HCT116 (cell line): ENCODE measurements around the gene ARF5. TPM values are rescaled to one million over a fixed set of nuclear protein-coding genes. Genes with fewer than 3 reads are reported as not detected.

ENCODE experiments used
- ATAC-seq: fragments of 200-7000 bp; cut with Tn5 transposase; 2 replicates; pipeline ENCODE4 v1.9.1; 2020; ENCODE audit warnings: mild to moderate bottlenecking, moderate library complexity
- BruUV-seq: library from RNA; stranded (reverse); fragments of 400-500 nt; replicated peaks from 2 replicates; lab custom pipeline; 2021; lab: Mats Ljungman, UMichigan
- CTCF ChIA-PET: fragments of 300-600 bp; sonication (Branson Sonifier 250); formaldehyde crosslinking; loops from one replicate; lab custom pipeline; 2021; ENCODE audit warnings: antibody characterized with exemption; lab: Charles Lee
- POLR2A ChIA-PET: fragments of 300-600, 350-600 bp; sonication (Branson Sonifier 250); formaldehyde crosslinking; loops from one replicate; lab custom pipeline; 2021; ENCODE audit warnings: antibody characterized with exemption; lab: Charles Lee
- RAD21 ChIA-PET, 2 experiments: fragments of 300-600 bp; sonication (Branson Sonifier 250); formaldehyde crosslinking; loops; one replicate each; lab custom pipeline; 2023; ENCODE audit warnings: low total read pairs in 2 of 2; ENCODE audit not compliant: uncharacterized antibody in 2 of 2, unreplicated experiment in 2 of 2, low non-redundant PET in 1 of 2; lab: Charles Lee
- DNase-seq: peaks from one replicate; pipeline ENCODE4 v3.0.0-alpha.2; 2010; ENCODE audit warnings: low read depth, low spot score
- H2AFZ ChIP-seq: fragments of 200-600 bp; shearing (Covaris generic), sonication (generic); 2 replicates; pipeline ENCODE4 v1.6.1; 2017; ENCODE audit warnings: low read depth, mixed run types, mixed read lengths, antibody characterized with exemption, low read length; ENCODE audit not compliant: poor library complexity, severe bottlenecking
- H3K27ac ChIP-seq: 2 replicates; pipeline ENCODE4 v1.5.1; 2012; ENCODE audit warnings: low read depth, low read length
- H3K27me3 ChIP-seq: fragments of 200-600 bp; sonication (generic); 2 replicates; pipeline ENCODE4 v1.6.1; 2016; ENCODE audit warnings: mixed run types, low read length, mixed read lengths; ENCODE audit not compliant: insufficient read depth
- H3K36me3 ChIP-seq, 2 experiments: fragments of 200-500 bp in 1 of 2; fragments of 200-600 bp in 1 of 2; sonication (Bioruptor generic) in 1 of 2; sonication (generic) in 1 of 2; 2 replicates each; pipeline versions ENCODE4 v1.5.1 to v1.6.1; 2014 to 2016; ENCODE audit warnings: low read length in 2 of 2, inconsistent platforms in 1 of 2, mixed read lengths in 1 of 2, mixed run types in 1 of 2; ENCODE audit not compliant: insufficient read depth in 2 of 2, control insufficient read depth in 1 of 2
- H3K4me1 ChIP-seq, 2 experiments: fragments of 200-600 bp in 1 of 2; sonication (generic) in 1 of 2; 2 replicates each; pipeline versions ENCODE4 v1.5.1 to v1.6.1; 2012 to 2017; ENCODE audit warnings: low read length in 2 of 2, inconsistent platforms in 1 of 2, mild to moderate bottlenecking in 1 of 2, mixed read lengths in 1 of 2, mixed run types in 1 of 2, moderate library complexity in 1 of 2; ENCODE audit not compliant: insufficient read depth in 2 of 2, control insufficient read depth in 1 of 2
- H3K4me2 ChIP-seq: fragments of 200-600 bp; sonication (generic); 2 replicates; pipeline ENCODE4 v1.6.1; 2017; ENCODE audit warnings: mixed run types, low read length, mixed read lengths
- H3K4me3 ChIP-seq, 2 experiments: fragments of 200-600 bp in 1 of 2; sonication (generic) in 1 of 2; replicated peaks in 1 of 2; 2 replicates each; pipeline ENCODE4 v1.5.1; 2011 to 2016; ENCODE audit warnings: low read length in 2 of 2, control low read depth in 1 of 2, low read depth in 1 of 2, mild to moderate bottlenecking in 1 of 2, mixed read lengths in 1 of 2, mixed run types in 1 of 2
- H3K79me2 ChIP-seq: fragments of 200-600 bp; sonication (generic); 2 replicates; pipeline ENCODE4 v1.6.1; 2017; ENCODE audit warnings: mild to moderate bottlenecking, mixed run types, low read length, moderate library complexity, mixed read lengths; ENCODE audit not compliant: insufficient read depth
- H3K9ac ChIP-seq: fragments of 200-600 bp; sonication (generic); 2 replicates; pipeline ENCODE4 v1.6.1; 2016; ENCODE audit warnings: low read length, mixed read lengths
- H3K9me2 ChIP-seq: fragments of 200-600 bp; sonication (generic), shearing (Covaris generic); 2 replicates; pipeline ENCODE4 v1.6.1; 2017; ENCODE audit warnings: mixed run types, mild to moderate bottlenecking, moderate library complexity; ENCODE audit not compliant: insufficient read depth
- H3K9me3 ChIP-seq, 2 experiments: fragments of 200-500 bp in 1 of 2; fragments of 200-600 bp in 1 of 2; sonication (Bioruptor generic) in 1 of 2; sonication (generic) in 1 of 2; 2 replicates each; pipeline ENCODE4 v1.6.1; 2014 to 2017; ENCODE audit warnings: low read length in 2 of 2, mixed read lengths in 2 of 2, inconsistent platforms in 1 of 2, low read depth in 1 of 2, mild to moderate bottlenecking in 1 of 2, mixed run types in 1 of 2, moderate library complexity in 1 of 2; ENCODE audit not compliant: control insufficient read depth in 1 of 2, insufficient read depth in 1 of 2
- H4K20me1 ChIP-seq: fragments of 200-600 bp; sonication (generic), shearing (Covaris generic); 2 replicates; pipeline ENCODE4 v1.6.1; 2017; ENCODE audit warnings: mixed run types, mild to moderate bottlenecking, moderate library complexity; ENCODE audit not compliant: insufficient read depth
- CBX3 ChIP-seq: IDR thresholded peaks from 2 replicates; pipeline ENCODE4 v1.6.1; 2012; ENCODE audit warnings: low read depth
- EZH2phosphoT487 ChIP-seq: fragments of 200-600 bp; IDR thresholded peaks from 2 replicates; pipeline ENCODE4 v1.6.1; 2018; ENCODE audit warnings: antibody characterized with exemption, borderline replicate concordance
- FOSL1 ChIP-seq: IDR thresholded peaks from 2 replicates; pipeline ENCODE4 v1.6.1; 2012; ENCODE audit warnings: low read depth
- JUND ChIP-seq: IDR thresholded peaks from 2 replicates; pipeline ENCODE4 v1.6.1; 2012
- POLR2A ChIP-seq: IDR thresholded peaks from 2 replicates; pipeline ENCODE4 v1.7.0; 2011; ENCODE audit warnings: borderline replicate concordance; ENCODE audit not compliant: insufficient read depth, insufficient read length; ENCODE audit errors: extremely low read depth
- POLR2AphosphoS5 ChIP-seq: IDR thresholded peaks from 2 replicates; pipeline ENCODE4 v1.6.1; 2011; ENCODE audit warnings: mild to moderate bottlenecking, low read depth, low read length, moderate library complexity
- RAD21 ChIP-seq: IDR thresholded peaks from 2 replicates; pipeline ENCODE4 v1.6.1; 2012; ENCODE audit warnings: low read depth, mild to moderate bottlenecking
- SIN3A ChIP-seq: IDR thresholded peaks from 2 replicates; pipeline ENCODE4 v1.6.1; 2012; ENCODE audit warnings: low read depth
- SP1 ChIP-seq: IDR thresholded peaks from 2 replicates; pipeline ENCODE4 v1.6.1; 2012; ENCODE audit warnings: low read depth
- SRF ChIP-seq: IDR thresholded peaks from 2 replicates; pipeline ENCODE4 v1.6.1; 2012; ENCODE audit warnings: low read depth
- TCF7L2 ChIP-seq: IDR thresholded peaks from 2 replicates; pipeline ENCODE4 v1.7.0; 2011; ENCODE audit warnings: borderline replicate concordance, inconsistent platforms; ENCODE audit not compliant: insufficient read depth, insufficient read length; ENCODE audit errors: extremely low read depth
- YY1 ChIP-seq: IDR thresholded peaks from 2 replicates; pipeline ENCODE4 v1.6.1; 2011; ENCODE audit warnings: low read length, low read depth, moderate library complexity, mild to moderate bottlenecking; ENCODE audit not compliant: insufficient replicate concordance; ENCODE audit errors: extremely low read depth
- ZFX ChIP-seq: fragments of 450-650 bp; IDR thresholded peaks from 2 replicates; pipeline ENCODE4 v1.6.1; 2017
- ZNF274 ChIP-seq: fragments of 200-500 bp; sonication (Bioruptor generic); IDR thresholded peaks from 2 replicates; pipeline ENCODE4 v1.6.1; 2014; ENCODE audit warnings: mild to moderate bottlenecking, low read depth, low read length, inconsistent platforms
- intact Hi-C: fragments of 100-400 bp; cut with micrococcal nuclease; formaldehyde crosslinking; loops from 2 replicates; pipeline ENCODE4 v1.10.0; 2022
- total RNA-seq: library from RNA; stranded (reverse); gene quantifications from one replicate; pipeline ENCODE4 v1.2.1, GENCODE V29; 2021; ENCODE audit not compliant: unreplicated experiment
- TF ChIP-seq, protein P1 (sequence below), 3 experiments: fragments of 200-600 bp in 1 of 3; sonication (generic) in 1 of 3; IDR thresholded peaks in 2 of 3; conservative IDR thresholded peaks in 1 of 3; 2 replicates each; pipeline ENCODE4 v1.5.1; 2012 to 2017; ENCODE audit warnings: low read depth in 2 of 3, low read length in 2 of 3, antibody characterized with exemption in 1 of 3, borderline replicate concordance in 1 of 3, control low read depth in 1 of 3, mild to moderate bottlenecking in 1 of 3, mixed read lengths in 1 of 3, mixed run types in 1 of 3, moderate library complexity in 1 of 3; ENCODE audit not compliant: insufficient read depth in 1 of 3
- TF ChIP-seq, protein P2 (sequence below): IDR thresholded peaks from 2 replicates; pipeline ENCODE4 v1.6.1; 2012
- TF ChIP-seq, protein P3 (sequence below): IDR thresholded peaks from 2 replicates; pipeline ENCODE4 v1.6.1; 2011; ENCODE audit warnings: mild to moderate bottlenecking, low read length, moderate library complexity; ENCODE audit not compliant: insufficient replicate concordance; ENCODE audit errors: extremely low read depth
- TF ChIP-seq, protein P4 (sequence below): IDR thresholded peaks from 2 replicates; pipeline ENCODE4 v1.6.1; 2012; ENCODE audit warnings: low read depth

Gene ARF5
- total RNA-seq, 1 experiment from 2014 or later, result 204 TPM

DNA sequence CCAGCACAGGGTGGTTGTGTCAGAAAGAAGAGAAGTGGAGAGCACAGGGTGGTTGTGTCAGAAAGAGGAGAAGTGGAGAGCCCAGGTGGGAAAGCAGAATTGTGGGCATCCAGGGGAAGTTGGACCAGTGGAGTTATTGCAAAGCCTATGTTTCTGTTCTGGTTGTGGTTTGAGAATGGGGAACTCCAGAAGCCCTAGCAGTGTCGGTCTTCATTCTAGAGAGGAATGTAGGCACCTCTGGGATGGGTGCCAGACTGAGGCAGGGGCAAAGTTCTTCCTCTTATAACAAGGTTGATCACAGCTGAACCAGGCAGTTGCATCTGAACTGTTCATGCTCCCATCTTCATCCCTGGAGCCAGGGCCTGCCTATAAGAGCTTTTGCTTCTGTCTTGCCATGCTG, 6.3 kb downstream of the ARF5 start:
- CTCF ChIA-PET, result interaction anchor here (1.0 kb wide), 1 partner anchor 35 kb away, joined by 3 read pairs; no protein-coding TSS in a partner anchor
- Histone ChIP-seq H4K20me1 (no peaks in the 10 kb centered on the region), H3K4me2 (no peak overlapping the region), H2AFZ (no peak overlapping the region), H3K4me1 (peaks cover 2 to 7% of the 10 kb centered on the region in 2 experiments; a peak in 3 of 4 replicates), H3K9ac (no peak overlapping the region), H3K27me3 (no peaks in the 10 kb centered on the region), H3K9me3 (no peaks in the 10 kb centered on the region), H3K9me2 (no peaks in the 10 kb centered on the region), H3K27ac (no peak overlapping the region), H3K4me3 (no peak overlapping the region), H3K79me2 (peaks cover 5% of the 10 kb centered on the region; the same call in 1 of the 2 replicates), H3K36me3 (peaks cover 11 to 22% of the 10 kb centered on the region in 2 experiments; a peak in 3 of 4 replicates)
- RAD21 ChIA-PET, result interaction anchor here in 1 of 2 experiments (0.6 kb wide), 1 partner anchor 9 kb away, joined by 3 read pairs; the partner anchor contains the start of gene GCC1
- BruUV-seq, result no TSS peak
- TF ChIP-seq ZFX (no peak), SIN3A (no peak), SP1 (no peak), JUND (no peak), RAD21 (no peak), ZNF274 (no peak), SRF (no peak), POLR2AphosphoS5 (no peak), EZH2phosphoT487 (no peak), TCF7L2 (no peak), CBX3 (no peak), FOSL1 (no peak), YY1 (no peak), POLR2A (no peak)
- TF ChIP-seq, protein P1, sequence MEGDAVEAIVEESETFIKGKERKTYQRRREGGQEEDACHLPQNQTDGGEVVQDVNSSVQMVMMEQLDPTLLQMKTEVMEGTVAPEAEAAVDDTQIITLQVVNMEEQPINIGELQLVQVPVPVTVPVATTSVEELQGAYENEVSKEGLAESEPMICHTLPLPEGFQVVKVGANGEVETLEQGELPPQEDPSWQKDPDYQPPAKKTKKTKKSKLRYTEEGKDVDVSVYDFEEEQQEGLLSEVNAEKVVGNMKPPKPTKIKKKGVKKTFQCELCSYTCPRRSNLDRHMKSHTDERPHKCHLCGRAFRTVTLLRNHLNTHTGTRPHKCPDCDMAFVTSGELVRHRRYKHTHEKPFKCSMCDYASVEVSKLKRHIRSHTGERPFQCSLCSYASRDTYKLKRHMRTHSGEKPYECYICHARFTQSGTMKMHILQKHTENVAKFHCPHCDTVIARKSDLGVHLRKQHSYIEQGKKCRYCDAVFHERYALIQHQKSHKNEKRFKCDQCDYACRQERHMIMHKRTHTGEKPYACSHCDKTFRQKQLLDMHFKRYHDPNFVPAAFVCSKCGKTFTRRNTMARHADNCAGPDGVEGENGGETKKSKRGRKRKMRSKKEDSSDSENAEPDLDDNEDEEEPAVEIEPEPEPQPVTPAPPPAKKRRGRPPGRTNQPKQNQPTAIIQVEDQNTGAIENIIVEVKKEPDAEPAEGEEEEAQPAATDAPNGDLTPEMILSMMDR (IDR thresholded peaks at IDR 0.05 in 2 of 3, conservative IDR thresholded peaks at IDR 0.05 in 1 of 3; ENCODE audit: borderline replicate concordance in 1 of 3, insufficient read depth in 1 of 3, low read depth in 2 of 3, low read length in 2 of 3), result no peak
- TF ChIP-seq, protein P2, sequence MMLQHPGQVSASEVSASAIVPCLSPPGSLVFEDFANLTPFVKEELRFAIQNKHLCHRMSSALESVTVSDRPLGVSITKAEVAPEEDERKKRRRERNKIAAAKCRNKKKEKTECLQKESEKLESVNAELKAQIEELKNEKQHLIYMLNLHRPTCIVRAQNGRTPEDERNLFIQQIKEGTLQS, result no peak
- TF ChIP-seq, protein P3, sequence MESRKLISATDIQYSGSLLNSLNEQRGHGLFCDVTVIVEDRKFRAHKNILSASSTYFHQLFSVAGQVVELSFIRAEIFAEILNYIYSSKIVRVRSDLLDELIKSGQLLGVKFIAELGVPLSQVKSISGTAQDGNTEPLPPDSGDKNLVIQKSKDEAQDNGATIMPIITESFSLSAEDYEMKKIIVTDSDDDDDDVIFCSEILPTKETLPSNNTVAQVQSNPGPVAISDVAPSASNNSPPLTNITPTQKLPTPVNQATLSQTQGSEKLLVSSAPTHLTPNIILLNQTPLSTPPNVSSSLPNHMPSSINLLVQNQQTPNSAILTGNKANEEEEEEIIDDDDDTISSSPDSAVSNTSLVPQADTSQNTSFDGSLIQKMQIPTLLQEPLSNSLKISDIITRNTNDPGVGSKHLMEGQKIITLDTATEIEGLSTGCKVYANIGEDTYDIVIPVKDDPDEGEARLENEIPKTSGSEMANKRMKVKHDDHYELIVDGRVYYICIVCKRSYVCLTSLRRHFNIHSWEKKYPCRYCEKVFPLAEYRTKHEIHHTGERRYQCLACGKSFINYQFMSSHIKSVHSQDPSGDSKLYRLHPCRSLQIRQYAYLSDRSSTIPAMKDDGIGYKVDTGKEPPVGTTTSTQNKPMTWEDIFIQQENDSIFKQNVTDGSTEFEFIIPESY, result no peak
- TF ChIP-seq, protein P4, sequence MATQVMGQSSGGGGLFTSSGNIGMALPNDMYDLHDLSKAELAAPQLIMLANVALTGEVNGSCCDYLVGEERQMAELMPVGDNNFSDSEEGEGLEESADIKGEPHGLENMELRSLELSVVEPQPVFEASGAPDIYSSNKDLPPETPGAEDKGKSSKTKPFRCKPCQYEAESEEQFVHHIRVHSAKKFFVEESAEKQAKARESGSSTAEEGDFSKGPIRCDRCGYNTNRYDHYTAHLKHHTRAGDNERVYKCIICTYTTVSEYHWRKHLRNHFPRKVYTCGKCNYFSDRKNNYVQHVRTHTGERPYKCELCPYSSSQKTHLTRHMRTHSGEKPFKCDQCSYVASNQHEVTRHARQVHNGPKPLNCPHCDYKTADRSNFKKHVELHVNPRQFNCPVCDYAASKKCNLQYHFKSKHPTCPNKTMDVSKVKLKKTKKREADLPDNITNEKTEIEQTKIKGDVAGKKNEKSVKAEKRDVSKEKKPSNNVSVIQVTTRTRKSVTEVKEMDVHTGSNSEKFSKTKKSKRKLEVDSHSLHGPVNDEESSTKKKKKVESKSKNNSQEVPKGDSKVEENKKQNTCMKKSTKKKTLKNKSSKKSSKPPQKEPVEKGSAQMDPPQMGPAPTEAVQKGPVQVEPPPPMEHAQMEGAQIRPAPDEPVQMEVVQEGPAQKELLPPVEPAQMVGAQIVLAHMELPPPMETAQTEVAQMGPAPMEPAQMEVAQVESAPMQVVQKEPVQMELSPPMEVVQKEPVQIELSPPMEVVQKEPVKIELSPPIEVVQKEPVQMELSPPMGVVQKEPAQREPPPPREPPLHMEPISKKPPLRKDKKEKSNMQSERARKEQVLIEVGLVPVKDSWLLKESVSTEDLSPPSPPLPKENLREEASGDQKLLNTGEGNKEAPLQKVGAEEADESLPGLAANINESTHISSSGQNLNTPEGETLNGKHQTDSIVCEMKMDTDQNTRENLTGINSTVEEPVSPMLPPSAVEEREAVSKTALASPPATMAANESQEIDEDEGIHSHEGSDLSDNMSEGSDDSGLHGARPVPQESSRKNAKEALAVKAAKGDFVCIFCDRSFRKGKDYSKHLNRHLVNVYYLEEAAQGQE, result no peak
- no peak for ATAC-seq
- intact Hi-C loops, result no loop called here
- DNase-seq, result no peak
- POLR2A ChIA-PET, result no interaction called here
